Gastrocnemius medialis (tissue), 4 donors: ENCODE results near the gene ETV6.

Source experiments
- POLR2A ChIP-seq, 2 donors: fragments of 450-650 bp; IDR thresholded peaks; one replicate each; pipeline ENCODE4 v1.6.1; 2017; ENCODE audit warnings: antibody characterized with exemption in 2 of 2, mild to moderate bottlenecking in 2 of 2, moderate library complexity in 2 of 2
- TF ChIP-seq, protein P1 (sequence below), 5 experiments: fragments of 450-650 bp in 3 of 5; fragments of 200-600 bp in 2 of 5; sonication (generic) in 2 of 5; IDR thresholded peaks in 4 of 5; conservative IDR thresholded peaks in 1 of 5; 1 replicate in 4 of 5; 2 replicates in 1 of 5; pipeline ENCODE4 v1.5.1; 2016 to 2019; ENCODE audit warnings: antibody characterized with exemption in 5 of 5, mild to moderate bottlenecking in 3 of 5, moderate library complexity in 3 of 5

DNA sequence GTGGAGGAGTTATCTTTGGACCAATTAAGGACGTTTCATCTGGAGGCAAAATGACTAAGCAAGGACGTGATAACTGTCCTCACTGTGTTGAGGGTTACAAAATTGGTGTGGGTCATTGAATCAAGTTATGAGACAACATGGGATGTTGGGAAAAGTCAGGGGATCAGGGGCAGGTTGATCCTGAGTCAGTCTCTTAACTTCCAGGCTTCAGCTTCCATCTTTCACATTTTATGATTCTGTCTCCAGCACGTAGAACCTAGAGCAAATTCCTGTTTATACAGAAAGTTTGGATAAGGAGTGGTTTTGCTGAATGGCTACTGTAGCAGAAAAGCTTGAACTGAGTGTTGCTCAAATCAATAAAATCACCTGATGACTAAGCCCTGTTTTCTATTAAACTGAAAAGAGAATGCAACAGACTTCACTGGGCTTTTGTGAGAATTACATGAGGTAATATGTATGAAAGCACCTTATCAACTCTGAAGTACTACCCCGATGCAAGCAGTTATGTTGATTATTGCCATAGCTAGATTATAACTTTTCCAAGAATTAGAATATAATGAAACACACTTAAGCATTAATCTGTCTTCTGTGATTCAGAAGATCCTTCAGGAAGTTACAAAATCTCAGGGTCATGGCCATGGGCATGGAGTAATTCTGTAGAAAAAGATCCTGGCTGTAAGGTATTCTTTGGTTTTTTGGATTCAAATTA lies 184.8 kb downstream of the ETV6 start:
- TF ChIP-seq, protein P1, sequence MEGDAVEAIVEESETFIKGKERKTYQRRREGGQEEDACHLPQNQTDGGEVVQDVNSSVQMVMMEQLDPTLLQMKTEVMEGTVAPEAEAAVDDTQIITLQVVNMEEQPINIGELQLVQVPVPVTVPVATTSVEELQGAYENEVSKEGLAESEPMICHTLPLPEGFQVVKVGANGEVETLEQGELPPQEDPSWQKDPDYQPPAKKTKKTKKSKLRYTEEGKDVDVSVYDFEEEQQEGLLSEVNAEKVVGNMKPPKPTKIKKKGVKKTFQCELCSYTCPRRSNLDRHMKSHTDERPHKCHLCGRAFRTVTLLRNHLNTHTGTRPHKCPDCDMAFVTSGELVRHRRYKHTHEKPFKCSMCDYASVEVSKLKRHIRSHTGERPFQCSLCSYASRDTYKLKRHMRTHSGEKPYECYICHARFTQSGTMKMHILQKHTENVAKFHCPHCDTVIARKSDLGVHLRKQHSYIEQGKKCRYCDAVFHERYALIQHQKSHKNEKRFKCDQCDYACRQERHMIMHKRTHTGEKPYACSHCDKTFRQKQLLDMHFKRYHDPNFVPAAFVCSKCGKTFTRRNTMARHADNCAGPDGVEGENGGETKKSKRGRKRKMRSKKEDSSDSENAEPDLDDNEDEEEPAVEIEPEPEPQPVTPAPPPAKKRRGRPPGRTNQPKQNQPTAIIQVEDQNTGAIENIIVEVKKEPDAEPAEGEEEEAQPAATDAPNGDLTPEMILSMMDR (IDR thresholded peaks at IDR 0.05 in 4 of 5, conservative IDR thresholded peaks at IDR 0.05 in 1 of 5): no peak
- TF ChIP-seq POLR2A (IDR thresholded peaks at IDR 0.05): no peak
